ENCODE results near the gene ARF6. TPM values are rescaled to one million over a fixed set of nuclear protein-coding genes. Genes with fewer than 3 reads are reported as not detected.
A peak's percentile ranks its signal among the peaks of the same experiment; 100 is the strongest.
"Not testable (repeated sequence)": the region's sequence is repeated elsewhere in the genome, so short reads cannot be mapped to it uniquely, and the experiment has no call there.

ARF6 gene
- total RNA-seq, 2 experiments from 2014 or later: 198 to 199 TPM

GRCh38 chr14:49934646-49935045 lies 41.8 kb downstream of the ARF6 start:
- POLR2A ChIA-PET: interaction anchor here (0.7 kb wide), 1 partner anchor 23 kb away, joined by 5 read pairs; no protein-coding TSS in a partner anchor
- peaks cover 24% of the 10 kb centered on the region for H3K36me3 Mint-ChIP-seq (ENCODE audit: low read depth)
- peaks cover 26% of the 10 kb centered on the region for H3K4me1 Mint-ChIP-seq
- no peak overlapping the region for H3K4me3 Mint-ChIP-seq
- H3K9me3 Mint-ChIP-seq: peaks cover 24% of the 10 kb centered on the region
- H3K27ac Mint-ChIP-seq: no peak overlapping the region
- CTCF ChIA-PET: no interaction called here
- no peak for DNase-seq
- no peaks in the 10 kb centered on the region for H3K27me3 Mint-ChIP-seq

DNA sequence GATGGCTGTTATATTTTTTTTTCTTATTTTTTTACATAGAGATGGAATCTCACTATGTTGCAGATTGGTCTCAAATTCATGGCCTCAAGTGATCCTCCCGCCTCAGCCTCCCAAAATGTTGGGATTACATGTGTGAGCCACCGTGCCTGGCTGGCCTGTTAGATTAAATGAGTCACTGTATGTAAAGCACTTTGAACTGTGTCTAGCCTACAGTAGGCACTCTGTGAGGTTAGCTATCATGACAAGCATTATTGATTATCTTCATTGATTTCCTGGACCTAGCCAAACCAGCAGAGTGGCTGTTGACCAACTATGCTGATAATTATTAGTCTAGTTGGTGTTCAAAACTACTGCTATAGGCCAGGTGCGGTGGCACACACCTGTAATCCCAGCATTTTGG lies 42.6 kb downstream of the ARF6 start:
- DNase-seq: no peak
- Mint-ChIP-seq H3K27ac (no peak overlapping the region), H3K4me1 (peaks cover 33% of the 10 kb centered on the region), H3K9me3 (peaks cover 25% of the 10 kb centered on the region), H3K4me3 (no peak overlapping the region), H3K27me3 (no peaks in the 10 kb centered on the region), H3K36me3 (ENCODE audit: low read depth) (peaks cover 32% of the 10 kb centered on the region)
- CTCF ChIA-PET: no interaction called here
- POLR2A ChIA-PET: no interaction called here

DNA sequence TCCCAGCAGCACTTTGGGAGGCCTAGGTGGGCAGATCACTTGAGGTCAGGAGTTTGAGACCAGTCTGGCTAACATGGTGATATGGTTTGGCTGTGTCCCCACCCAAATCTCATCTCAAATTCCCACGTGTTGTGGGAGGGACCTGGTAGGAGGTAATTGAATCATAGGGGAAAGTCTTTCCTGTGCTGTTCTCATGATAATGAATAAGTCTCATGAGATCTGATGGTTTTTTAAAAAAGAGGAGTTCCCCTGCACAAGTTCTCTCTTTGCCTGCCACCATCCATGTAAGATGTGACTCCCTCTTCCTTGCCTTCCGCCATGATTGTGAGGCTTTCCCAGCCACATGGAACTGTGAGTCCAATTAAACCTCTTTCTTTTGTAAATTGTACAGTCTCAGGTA lies 43.4 kb downstream of the ARF6 start:
- H3K27ac Mint-ChIP-seq, DNase-seq, CTCF ChIA-PET, H3K4me3 Mint-ChIP-seq, H3K27me3 Mint-ChIP-seq: not testable (repeated sequence)
- H3K36me3 Mint-ChIP-seq (ENCODE audit: low read depth): peaks cover 32% of the 10 kb centered on the region
- POLR2A ChIA-PET: interaction anchor here (1.3 kb wide), 1 partner anchor 35 kb away, joined by 4 read pairs; no protein-coding TSS in a partner anchor
- H3K9me3 Mint-ChIP-seq: peaks cover 25% of the 10 kb centered on the region
- H3K4me1 Mint-ChIP-seq: peaks cover 37% of the 10 kb centered on the region

GRCh38 chr14:49936882-49937281 lies 44.0 kb downstream of the ARF6 start:
- DNase-seq, H3K27me3 Mint-ChIP-seq, H3K4me3 Mint-ChIP-seq, H3K27ac Mint-ChIP-seq: not testable (repeated sequence)
- H3K9me3 Mint-ChIP-seq: peaks cover 25% of the 10 kb centered on the region
- CTCF ChIA-PET: interaction anchor here (1.6 kb wide), 1 partner anchor 57 kb away, joined by 5 read pairs; no protein-coding TSS in a partner anchor
- POLR2A ChIA-PET: interaction anchor here (1.3 kb wide), 1 partner anchor 35 kb away, joined by 4 read pairs; no protein-coding TSS in a partner anchor
- H3K36me3 Mint-ChIP-seq (ENCODE audit: low read depth): peaks cover 32% of the 10 kb centered on the region
- H3K4me1 Mint-ChIP-seq: peaks cover 41% of the 10 kb centered on the region

- CTCF ChIA-PET: interaction anchor here (0.8 to 1.9 kb wide), 3 partner anchors 32 to 87 kb away, joined by 4 to 7 read pairs (median 5); partner anchors contain the start of gene NEMF
- not testable (repeated sequence) for DNase-seq, H3K4me3 Mint-ChIP-seq, H3K27me3 Mint-ChIP-seq, H3K27ac Mint-ChIP-seq
- peaks cover 60% of the 10 kb centered on the region for H3K4me1 Mint-ChIP-seq
- POLR2A ChIA-PET: interaction anchor here (1.4 to 4.8 kb wide), 5 partner anchors 31 to 99 kb away, joined by 3 to 81 read pairs (median 14); partner anchors contain the start of gene ARF6
- H3K36me3 Mint-ChIP-seq (ENCODE audit: low read depth): peaks cover 47% of the 10 kb centered on the region
- peaks cover 35% of the 10 kb centered on the region for H3K9me3 Mint-ChIP-seq
Measured at GRCh38 chr14:49939215-49939614, 46.3 kb downstream of the ARF6 start.

DNA sequence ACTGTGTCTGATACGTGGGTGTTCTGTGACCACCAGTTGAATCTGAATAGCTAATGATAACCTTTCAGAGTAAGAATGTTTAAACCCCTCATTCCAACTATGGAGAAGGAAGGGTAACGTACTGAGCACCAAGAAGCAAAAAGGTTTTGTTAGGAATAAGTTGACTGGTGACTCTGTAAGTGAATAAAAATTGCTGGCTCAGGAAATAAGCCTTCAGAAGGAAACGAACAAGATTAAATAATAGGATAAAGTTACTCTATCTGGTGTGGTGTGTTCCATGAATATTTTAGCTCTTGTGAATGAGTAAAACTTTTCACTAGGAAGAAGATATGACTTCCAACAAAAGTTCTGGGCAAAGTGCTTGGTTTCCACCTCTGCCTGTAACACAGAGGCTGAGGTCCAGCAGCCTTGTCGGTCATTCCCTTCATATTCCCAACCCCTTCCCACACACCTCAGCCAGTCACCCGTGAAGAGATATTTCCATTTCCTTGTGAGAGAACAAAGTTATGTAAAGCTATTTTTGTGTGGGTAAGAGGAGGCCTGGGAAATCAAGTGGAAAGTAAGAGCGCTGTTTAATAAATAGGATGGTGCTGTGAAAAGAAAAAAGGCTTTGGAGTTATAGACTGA lies 47.1 kb downstream of the ARF6 start:
- Mint-ChIP-seq H3K9me3 (peaks cover 35% of the 10 kb centered on the region), H3K27ac (peak overlapping the region; percentile 63), H3K4me1 (peaks cover 60% of the 10 kb centered on the region), H3K27me3 (no peaks in the 10 kb centered on the region), H3K36me3 (ENCODE audit: low read depth) (peaks cover 47% of the 10 kb centered on the region), H3K4me3 (no peak overlapping the region)
- POLR2A ChIA-PET: interaction anchor here (0.9 to 4.8 kb wide), 20 partner anchors 10 to 146 kb away, joined by 3 to 81 read pairs (median 6); partner anchors contain the start of gene ARF6
- CTCF ChIA-PET: interaction anchor here (0.7 to 1.9 kb wide), 15 partner anchors 11 to 165 kb away, joined by 3 to 7 read pairs (median 4); partner anchors contain the start of gene NEMF
- DNase-seq: no peak

- Mint-ChIP-seq H3K4me3 (no peak overlapping the region), H3K27me3 (no peaks in the 10 kb centered on the region), H3K27ac (peak overlapping the region; percentile 63), H3K36me3 (ENCODE audit: low read depth) (peaks cover 47% of the 10 kb centered on the region), H3K9me3 (peaks cover 35% of the 10 kb centered on the region), H3K4me1 (peaks cover 68% of the 10 kb centered on the region)
- ChIA-PET POLR2A (interaction anchor here (0.9 to 4.8 kb wide), 20 partner anchors 9 to 155 kb away, joined by 3 to 81 read pairs (median 6); partner anchors contain the start of gene ARF6), CTCF (interaction anchor here (0.9 to 1.9 kb wide), 15 partner anchors 8 to 164 kb away, joined by 3 to 7 read pairs (median 3); partner anchors contain the start of gene NEMF)
- peak; percentile 30 for DNase-seq
Measured at GRCh38 chr14:49940808-49941421, 48.0 kb downstream of the ARF6 start.

DNA sequence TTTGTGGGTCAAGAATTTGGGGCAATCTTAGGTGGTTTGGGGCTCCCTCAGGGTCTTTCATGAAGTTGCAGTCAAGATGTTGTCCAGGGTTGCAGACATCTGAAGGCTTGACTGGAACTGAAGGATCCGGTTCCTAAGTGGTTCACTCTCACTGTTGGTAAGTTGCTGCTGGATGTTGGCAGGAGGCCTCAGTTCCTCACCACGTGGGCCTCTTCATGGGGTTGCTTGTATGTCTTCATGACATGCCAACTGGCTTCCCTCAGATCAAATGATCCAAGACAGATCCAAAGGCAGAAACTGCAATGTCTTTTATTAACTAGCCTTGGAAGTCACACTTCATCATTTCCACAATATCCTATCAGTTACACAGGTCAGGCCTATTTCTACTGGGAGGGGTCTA lies 49.2 kb downstream of the ARF6 start:
- Mint-ChIP-seq H3K27ac (no peak overlapping the region), H3K4me1 (peaks cover 73% of the 10 kb centered on the region), H3K36me3 (ENCODE audit: low read depth) (peaks cover 38% of the 10 kb centered on the region), H3K9me3 (peaks cover 25% of the 10 kb centered on the region), H3K27me3 (no peaks in the 10 kb centered on the region), H3K4me3 (no peak overlapping the region)
- ChIA-PET CTCF (interaction anchor here (1.4 kb wide), 1 partner anchor 10 kb away, joined by 3 read pairs; no protein-coding TSS in a partner anchor), POLR2A (interaction anchor here (4.6 to 4.8 kb wide), 2 partner anchors 30 to 59 kb away, joined by 58 to 81 read pairs; no protein-coding TSS in a partner anchor)
- DNase-seq: no peak

DNA sequence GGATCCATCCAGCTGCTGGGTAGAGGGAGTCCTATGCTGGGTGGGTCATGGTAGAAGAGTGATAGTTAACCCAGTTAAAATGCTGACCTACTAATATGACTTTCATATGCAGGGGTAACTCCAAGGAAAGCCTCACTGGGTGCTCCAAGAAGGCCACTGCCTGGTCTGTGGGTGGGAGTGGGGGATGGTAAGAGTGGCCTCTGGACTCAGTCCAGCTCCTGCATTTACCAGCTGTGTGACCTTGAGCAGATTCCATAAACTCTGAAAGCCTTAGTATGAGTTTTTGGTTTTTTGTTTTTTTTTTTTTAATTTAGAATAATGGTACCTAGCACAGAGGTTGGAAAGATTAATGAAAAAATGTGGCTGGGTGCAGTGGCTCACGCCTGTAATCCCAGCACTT lies 51.6 kb downstream of the ARF6 start:
- ChIA-PET CTCF (interaction anchor here (4.5 kb wide), 1 partner anchor 27 kb away, joined by 37 read pairs; no protein-coding TSS in a partner anchor), POLR2A (interaction anchor here (2.0 to 3.7 kb wide), 2 partner anchors 57 to 82 kb away, joined by 15 to 77 read pairs; no protein-coding TSS in a partner anchor)
- Mint-ChIP-seq H3K27ac (no peak overlapping the region), H3K4me3 (no peak overlapping the region), H3K9me3 (peaks cover 12% of the 10 kb centered on the region), H3K4me1 (peaks cover 84% of the 10 kb centered on the region), H3K27me3 (no peaks in the 10 kb centered on the region), H3K36me3 (ENCODE audit: low read depth) (peaks cover 31% of the 10 kb centered on the region)
- DNase-seq: no peak

DNA sequence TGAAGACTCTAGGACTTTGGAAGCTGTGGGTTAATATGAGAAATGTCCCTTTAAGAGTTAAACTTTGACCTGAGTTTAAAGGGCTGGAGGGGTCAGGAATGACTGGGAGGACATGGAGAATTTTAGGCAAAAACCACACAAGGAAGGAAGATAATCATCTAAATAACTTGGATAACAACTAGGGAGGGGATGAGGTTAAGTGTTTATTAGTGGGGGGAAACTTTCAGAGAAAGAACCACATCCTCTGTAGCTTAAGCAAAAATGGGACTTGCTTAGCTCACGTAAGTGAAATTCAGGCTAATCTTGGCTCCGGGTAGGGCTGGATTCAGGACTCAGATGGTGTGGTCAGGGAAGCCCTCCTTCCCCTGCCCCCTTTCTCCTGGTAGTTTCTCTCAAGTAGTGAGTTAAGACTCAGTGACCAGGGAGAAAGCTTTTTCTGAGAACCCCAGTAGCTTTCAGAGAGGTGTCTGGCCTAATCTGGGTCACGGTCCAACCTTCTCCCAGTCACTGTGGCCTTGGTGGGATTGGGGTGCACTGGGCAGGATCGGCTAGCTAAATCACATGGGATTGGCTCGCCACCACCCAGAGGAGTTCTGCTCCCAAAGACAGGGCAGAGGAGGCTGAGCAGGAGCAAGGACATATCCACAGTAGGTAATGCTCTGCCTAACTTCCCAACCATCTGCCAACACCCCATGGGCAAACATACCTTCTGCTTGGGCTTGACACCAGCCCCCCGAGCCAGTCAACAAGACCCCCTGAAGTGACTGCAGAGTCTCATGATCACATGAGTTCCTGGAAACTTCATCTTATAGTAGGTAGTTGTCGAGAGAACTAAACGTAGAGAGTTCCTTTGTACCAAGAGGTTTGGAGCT lies 52.8 kb downstream of the ARF6 start:
- Mint-ChIP-seq H3K36me3 (ENCODE audit: low read depth) (peaks cover 24% of the 10 kb centered on the region), H3K27ac (peak overlapping the region; percentile 87), H3K4me3 (peak overlapping the region; percentile 41), H3K9me3 (peaks cover 10% of the 10 kb centered on the region), H3K4me1 (peaks cover 78% of the 10 kb centered on the region), H3K27me3 (no peaks in the 10 kb centered on the region)
- POLR2A ChIA-PET: interaction anchor here (0.5 to 10.8 kb wide), 21 partner anchors 15 to 347 kb away, joined by 3 to 130 read pairs (median 4); partner anchors contain the start of genes ARF6, LRR1, NEMF and VCPKMT
- DNase-seq: peak; percentile 26
- CTCF ChIA-PET: interaction anchor here (0.5 to 4.5 kb wide), 11 partner anchors 26 to 360 kb away, joined by 3 to 37 read pairs (median 3); partner anchors contain the start of genes NEMF and RPS29

Measured in activated CD4-positive, alpha-beta memory T cell treated with anti-CD3 and anti-CD28 coated beads, Interleukin-2, amount 10 ng/mL, durations not matched to agents 7 days and 5 days (primary cell).